ENCODE measurements around the gene SNAPIN.

DNA sequence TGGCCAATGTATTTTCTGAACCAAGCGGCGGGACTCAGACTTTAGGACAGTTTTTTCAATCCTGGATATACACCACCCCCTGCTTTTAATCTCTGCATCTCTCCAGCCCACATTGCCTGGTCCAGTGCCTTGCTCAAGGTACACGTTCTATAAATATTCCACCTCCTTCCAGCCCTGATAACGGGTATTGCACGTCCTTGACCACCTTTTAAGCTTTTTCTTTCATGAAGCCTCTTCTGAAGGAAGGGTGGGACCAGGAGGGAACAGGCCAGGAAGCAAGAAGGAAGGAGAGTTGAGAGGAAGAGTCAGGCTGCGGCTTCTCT, 49.0 kb upstream of the SNAPIN start:
- TF ChIP-seq TAF1 (IDR thresholded peaks at IDR 0.05; ENCODE audit: borderline replicate concordance, insufficient read depth, low read length) (no peak), POLR2AphosphoS5 (IDR thresholded peaks at IDR 0.05; ENCODE audit: low read depth, low read length) (no peak), SIN3A (IDR thresholded peaks at IDR 0.05; ENCODE audit: borderline replicate concordance, insufficient read depth, low read length) (no peak)
- TF ChIP-seq, protein P1, sequence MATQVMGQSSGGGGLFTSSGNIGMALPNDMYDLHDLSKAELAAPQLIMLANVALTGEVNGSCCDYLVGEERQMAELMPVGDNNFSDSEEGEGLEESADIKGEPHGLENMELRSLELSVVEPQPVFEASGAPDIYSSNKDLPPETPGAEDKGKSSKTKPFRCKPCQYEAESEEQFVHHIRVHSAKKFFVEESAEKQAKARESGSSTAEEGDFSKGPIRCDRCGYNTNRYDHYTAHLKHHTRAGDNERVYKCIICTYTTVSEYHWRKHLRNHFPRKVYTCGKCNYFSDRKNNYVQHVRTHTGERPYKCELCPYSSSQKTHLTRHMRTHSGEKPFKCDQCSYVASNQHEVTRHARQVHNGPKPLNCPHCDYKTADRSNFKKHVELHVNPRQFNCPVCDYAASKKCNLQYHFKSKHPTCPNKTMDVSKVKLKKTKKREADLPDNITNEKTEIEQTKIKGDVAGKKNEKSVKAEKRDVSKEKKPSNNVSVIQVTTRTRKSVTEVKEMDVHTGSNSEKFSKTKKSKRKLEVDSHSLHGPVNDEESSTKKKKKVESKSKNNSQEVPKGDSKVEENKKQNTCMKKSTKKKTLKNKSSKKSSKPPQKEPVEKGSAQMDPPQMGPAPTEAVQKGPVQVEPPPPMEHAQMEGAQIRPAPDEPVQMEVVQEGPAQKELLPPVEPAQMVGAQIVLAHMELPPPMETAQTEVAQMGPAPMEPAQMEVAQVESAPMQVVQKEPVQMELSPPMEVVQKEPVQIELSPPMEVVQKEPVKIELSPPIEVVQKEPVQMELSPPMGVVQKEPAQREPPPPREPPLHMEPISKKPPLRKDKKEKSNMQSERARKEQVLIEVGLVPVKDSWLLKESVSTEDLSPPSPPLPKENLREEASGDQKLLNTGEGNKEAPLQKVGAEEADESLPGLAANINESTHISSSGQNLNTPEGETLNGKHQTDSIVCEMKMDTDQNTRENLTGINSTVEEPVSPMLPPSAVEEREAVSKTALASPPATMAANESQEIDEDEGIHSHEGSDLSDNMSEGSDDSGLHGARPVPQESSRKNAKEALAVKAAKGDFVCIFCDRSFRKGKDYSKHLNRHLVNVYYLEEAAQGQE (IDR thresholded peaks at IDR 0.05; ENCODE audit: insufficient read depth in 1 of 2, low read depth in 2 of 2, low read length in 2 of 2) = no peak
